HG02759 (cell line): Measurements from ENCODE around the gene ALKBH5.

Experiments
- ATAC-seq: cut with Tn5 transposase; IDR thresholded peaks from one replicate; pipeline ENCODE4 v1.9.1; 2021; ENCODE audit warnings: mild to moderate bottlenecking, moderate library complexity; ENCODE audit not compliant: unreplicated experiment

The ALKBH5 gene

DNA sequence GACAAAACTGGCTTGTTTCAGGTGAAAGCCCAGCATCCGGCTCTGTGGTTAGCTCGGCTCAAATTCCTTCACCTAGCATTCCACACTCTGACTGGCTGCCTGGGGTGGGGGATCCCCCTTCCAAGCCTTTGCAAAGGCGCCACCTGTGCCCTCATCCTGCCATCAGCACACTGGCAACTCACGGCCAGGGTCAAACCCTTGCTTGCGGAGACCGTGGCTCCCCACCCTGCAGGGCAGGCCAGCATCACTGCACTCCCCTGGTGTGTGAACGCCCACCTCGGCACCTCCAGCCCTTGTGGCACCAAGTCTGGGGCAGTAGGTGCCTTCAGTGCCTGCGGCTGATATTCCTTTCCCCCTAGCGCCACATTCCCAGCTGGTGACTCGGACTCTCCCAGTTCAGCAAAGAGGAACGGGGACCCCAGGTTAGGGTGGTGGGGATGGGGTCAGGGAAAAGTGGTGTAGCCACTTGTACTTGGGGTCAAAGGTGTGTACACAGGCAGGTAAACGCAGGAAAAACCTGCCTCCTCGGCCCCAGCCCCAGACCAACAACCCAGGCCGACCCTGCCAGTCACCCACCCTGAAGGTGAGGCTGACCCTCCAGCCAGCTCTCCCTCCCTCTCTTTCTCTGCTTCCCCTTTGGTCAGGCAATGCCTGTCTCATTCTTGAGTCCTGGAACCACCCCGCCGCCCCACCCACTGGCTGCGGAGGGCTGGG lies 73.8 kb downstream of the ALKBH5 start:
- peak; percentile 10 for ATAC-seq

DNA sequence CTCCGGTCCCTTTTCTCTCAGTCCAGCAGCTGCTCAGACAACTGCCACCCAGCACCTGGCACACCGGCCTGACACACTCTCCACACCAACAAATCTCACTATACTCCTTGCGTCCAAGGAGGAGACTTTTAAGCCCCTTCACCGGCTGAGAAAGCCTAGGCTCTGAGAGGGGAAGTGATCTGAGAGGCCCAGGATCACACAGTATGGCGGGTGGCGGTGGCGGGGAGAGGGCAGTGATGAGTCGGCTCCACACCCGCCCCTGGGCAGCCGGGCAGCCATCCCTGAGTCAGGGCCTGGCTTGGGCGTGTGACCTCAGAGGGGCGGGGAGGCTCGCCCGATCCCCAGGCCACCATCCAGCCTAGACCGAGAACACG lies 74.3 kb downstream of the ALKBH5 start:
- ATAC-seq = peak; percentile 29

DNA sequence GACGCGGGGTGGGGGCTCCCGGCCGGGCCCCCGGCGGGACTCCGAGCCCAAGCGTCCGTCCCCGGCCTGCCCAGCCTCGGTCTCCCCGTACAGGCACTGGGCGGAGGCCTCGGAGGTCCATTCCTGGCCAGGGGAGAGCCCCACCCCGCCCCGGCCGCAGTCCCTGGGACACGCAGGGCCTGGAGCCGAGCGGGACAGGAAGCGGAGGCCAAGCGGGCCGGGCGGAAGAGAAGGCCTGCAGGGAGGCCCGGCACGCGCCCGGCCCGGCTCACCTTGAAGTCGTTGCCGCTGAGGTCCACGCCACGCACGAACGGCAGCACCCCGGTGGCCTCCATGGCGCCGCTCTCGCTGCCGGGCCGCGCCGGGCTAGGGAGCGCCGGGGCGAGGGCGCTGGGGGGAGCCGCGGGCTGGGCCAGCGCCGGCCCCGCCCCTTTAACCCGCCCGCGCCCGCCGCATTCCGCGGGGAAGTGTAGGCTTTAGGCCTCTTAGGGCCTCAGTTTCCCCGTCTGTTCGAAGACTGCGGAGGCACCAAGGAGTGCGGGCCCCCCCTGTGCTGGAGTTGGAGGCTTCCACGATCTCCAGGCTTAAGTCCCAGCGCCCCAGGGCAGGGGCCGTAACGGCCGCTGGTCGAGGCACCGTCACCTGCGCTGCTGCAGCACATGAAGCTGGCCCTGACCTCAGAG lies 74.9 kb downstream of the ALKBH5 start, which contains the start of gene FLII:
TSS of gene FLII (minus strand) at position 383 of the 683 bp plus-strand sequence. CDS start at position 335, 48 bp downstream.
- ATAC-seq = peak; percentile 30
